IPS-NIHi7 (cell line): ENCODE data around the gene PTPN7.
"Not testable (repeated sequence)": the region's sequence is repeated elsewhere in the genome, so short reads cannot be mapped to it uniquely, and the experiment has no call there.

Experiments used
- DNase-seq: peaks from one replicate; pipeline ENCODE4 v3.0.0; 2012; ENCODE audit warnings: mixed read lengths; ENCODE audit errors: extremely low spot score

PTPN7 gene

DNA sequence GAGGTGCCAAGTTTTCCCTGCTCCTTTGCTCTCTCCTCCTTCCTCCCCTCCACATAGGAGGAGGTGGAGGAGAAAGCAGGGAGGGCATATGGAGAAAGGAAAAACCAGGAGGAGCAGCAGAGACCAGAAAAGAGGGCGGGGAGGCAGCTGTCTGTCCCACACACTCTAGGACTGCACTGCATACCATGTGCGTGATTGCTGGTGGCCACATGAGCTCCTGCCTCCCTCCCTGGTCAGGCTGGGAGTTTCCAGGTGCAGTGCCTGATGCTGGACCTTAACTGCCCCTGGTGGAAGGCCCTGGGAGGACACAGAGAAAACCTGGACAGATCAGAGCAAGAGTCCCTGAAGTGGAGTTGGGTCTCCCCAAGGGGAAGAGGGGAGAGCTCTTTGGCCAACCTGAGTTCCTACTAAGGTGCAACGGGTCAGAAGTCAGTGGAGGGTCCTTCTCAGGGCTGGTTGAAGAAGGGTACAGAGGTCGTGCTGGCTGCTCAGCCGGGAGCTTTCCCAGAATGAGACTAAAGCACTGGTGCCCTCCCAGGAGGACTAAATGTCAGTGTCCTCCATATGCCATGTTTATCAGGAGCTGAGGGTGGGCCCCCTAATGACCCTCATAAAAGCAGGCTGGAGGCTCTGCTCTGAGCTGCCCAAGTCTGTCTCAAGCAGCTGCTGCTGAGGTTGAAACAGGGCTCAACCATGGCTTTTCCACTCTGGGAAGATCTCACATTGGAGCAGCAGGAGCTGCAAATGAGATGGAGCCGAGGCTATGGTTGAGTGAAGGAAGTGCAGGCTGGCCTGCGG lies 29.7 kb upstream of the PTPN7 start:
- no peak for DNase-seq

DNA sequence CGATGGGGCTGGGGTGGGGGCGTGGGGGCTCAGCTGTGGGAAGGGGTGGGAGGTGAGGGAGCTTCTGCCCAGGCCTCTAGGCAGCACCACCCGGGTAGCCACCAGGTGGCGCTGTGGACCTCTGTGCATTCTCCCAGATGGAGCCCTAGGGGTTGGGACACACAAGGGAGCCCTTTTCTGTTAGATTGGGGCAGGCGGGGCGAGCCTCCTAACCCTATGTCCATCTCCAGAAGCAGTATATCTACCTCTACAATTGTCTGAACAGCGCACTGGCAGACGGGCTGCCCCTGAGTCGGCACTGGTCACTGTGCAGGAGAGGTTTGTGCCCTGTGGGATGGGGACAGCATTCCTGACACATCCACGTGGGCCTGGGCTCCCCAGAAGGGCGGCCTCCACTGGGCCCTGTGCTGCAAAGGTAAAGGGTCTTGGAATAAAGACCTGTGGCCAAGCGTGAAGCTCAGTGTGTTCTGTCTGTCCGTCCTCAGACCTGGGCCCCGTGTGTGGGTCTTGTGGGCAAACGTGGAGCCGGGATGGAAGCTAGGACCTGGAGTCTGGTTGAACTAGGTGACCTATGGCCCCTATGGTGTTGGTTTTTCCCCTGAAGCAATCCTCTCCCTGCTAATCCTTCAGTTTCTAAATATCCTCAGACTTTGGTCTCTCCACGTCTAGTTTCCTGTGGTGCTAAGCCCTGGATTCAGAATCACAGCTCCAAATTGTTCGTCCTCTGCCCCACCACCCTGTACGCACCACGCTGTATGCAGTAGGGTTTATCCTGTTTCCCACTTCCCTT lies 28.8 kb upstream of the PTPN7 start:
- DNase-seq, result peak; percentile 72

DNA sequence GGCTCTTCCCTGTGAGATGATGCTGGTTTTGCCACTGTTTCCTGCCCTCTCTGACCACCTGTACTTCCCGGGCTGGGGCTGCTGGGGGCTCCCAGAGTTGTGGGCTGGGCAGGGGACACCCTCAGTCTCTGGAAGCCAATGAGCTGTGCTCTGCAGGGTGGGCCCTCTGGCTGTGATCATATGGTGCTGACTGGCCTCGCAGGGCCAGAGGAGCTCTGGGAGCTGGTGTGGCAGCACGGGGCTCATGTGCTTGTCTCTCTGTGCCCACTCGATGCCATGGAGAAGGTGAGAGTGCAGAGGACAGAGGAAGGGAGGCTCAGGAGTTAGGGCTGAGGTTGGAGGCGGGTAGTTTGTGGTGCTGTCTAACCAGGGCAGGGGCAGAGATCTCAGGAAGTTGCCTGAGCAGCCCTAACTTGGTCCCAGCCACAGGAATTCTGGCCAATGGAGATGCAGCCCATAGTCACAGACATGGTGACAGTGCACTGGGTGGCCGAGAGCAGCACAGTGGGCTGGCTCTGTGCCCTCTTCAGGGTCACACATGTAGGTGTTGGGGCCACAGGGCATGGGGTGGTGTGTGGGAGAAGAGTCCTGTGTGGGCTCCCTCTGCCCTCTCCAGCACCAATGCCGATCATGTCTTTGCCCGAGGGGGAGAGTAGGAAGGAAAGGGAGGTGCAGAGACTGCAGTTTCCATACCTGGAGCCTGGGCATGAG lies 27.4 kb upstream of the PTPN7 start:
- DNase-seq, result no peak

DNA sequence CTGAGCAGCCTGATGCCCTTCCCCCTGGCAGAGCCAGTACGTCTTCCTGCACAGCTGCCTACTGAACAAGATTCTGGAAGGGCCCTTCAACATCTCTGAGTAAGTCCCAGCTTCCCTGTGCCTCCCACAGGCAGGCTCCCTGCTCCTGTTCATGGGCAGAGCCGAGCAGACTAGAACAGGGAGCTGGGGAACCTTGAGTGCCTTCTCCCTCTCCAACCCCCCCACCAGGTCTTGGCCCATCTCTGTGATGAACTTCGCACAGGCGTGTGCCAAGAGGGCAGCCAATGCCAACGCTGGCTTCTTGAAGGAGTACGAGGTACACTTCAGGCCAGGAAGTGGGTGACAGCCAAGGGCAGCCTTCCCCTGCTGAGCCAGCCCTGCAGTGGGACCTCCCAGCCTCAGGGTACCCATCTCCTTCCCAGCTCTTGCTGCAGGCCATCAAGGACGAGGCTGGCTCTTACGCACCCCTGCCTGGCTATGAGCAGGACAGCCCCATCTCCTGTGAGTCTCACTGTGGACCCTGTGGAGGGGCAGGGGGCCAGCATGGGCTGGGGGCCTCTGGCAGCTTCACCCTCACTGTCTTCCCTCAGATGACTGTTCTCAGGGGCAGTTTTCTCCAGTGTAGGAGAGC lies 26.8 kb upstream of the PTPN7 start:
- no peak for DNase-seq

DNA sequence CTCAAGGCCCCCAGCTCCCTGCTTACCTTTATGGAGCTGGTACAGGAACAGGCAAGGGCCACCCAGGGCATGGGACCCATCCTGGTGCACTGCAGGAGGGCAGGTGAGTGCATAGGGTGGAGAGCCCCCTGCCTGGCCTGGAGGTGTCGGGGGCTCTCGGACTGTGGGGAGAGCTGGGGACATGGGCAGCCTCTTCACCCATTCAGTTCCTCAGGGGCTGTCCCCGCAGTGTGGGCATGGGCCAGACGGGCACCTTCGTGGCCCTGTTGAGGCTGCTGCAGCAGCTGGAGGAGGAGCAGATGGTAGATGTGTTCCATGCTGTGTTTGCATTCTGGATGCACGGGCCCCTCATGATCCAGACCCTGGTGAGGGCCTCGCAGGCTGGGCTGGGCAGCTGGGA lies 25.9 kb upstream of the PTPN7 start:
- no peak for DNase-seq

DNA sequence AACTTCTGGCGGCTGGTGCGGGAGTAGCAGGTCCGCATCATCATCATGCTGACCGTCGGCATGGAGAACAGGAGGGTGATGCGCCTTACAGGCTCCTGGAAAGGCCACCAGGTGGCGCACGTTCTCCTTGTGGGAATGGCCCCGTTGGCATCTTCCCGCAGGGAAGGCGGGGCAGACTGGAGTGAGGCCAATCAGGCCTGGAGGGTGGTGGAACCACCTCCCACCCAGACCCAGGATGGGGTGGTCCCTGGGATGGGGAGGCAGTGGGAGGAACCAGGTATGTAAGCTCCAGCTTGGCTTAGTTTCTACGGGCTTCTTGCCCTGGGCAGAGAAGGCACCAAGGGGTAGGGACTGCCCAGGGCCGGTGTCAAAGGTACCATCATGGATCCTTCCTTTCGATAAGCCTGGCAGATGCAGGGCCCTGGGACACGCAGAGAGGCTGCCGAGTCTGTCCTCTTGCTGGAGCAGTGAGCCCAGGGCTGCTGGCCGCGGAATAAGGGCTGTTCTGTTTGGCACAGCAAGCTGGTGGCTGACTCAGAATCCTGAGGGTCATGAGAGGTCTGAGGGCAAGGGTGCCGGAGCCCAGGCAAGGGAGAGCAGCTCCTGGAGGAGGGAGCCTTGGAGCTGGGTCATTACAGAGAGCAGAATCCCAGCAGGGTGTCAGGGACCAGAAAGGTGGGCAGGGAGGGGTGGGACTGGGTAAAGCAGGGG lies 24.5 kb upstream of the PTPN7 start:
- DNase-seq, result peak; percentile 95

DNA sequence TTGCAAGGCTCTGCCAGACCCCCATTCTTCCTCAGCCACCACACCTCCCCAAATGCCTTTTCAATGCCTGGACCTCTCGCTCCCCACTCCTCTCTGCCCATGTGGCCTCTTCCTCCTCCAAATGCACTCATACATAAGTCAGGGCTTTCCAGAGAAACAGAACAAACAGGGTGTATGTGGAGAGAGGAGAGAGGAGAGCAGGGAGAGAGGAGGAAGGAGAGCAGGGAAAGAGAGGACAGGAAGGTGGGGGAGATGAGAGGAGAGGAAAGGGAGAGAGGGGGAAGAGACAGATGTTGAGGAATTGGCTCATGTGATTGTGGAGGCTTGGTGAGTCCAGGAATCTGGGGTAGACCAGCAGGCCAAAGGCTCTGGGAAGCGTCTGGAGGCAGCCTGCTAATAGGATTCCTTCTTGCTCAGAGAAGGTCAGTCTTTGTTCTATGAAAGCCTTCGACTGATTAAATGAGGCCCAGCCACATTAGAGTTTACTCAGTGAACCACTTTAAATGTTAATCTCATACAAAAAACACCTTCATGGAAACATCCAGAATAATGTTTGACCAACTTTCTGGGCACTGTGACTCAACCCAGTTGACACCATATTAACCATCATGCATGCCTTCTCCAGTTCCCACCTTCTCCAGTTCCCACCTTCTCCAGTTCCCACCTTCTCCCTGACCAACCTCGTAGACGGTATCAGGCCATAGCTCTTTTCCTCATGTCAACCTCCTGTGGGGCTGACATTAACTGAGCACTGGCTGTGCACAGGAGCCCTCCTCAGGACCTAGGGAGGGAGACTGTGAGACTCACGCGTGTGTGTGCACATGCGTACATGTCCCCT lies 21.9 kb upstream of the PTPN7 start:
- DNase-seq, result no peak

DNA sequence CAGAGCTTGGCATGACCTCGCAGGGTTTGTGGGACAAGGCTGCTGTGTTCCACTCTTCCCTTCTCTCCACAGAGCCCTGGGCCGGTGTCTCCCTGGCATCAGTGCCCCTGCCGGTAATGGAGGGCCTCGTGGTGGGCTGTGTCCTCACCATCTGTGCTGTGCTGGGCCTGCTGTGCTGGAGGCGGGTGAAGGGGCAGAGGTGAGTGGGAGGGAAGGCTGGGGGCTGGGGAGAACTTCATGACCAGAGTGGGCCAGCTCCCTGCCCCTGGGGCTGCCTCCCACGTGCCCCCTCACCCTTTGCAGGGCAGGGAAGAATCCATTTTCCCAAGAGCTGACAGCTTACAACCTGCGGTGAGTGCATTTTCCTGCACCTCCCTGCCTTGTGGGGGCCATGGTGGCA lies 21.2 kb upstream of the PTPN7 start:
- no peak for DNase-seq

DNA sequence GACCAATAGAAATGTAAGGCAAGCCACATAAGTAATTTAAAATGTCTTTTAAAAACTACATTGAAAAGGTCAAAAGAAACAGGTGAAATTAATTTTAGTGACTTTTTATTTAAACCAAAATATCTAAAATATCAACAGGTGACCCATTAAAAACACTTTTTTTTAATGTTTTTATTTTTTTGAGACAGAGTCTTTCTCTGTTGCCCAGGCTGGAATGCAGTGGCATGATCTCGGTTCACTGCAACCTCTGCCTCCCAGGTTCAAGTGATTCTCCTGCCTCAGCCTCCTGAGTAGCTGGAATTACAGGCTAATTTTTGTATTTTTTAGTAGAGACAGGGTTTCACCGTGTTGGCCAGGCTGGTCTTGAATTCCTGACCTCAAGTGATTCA lies 20.3 kb upstream of the PTPN7 start:
- not testable (repeated sequence) for DNase-seq

DNA sequence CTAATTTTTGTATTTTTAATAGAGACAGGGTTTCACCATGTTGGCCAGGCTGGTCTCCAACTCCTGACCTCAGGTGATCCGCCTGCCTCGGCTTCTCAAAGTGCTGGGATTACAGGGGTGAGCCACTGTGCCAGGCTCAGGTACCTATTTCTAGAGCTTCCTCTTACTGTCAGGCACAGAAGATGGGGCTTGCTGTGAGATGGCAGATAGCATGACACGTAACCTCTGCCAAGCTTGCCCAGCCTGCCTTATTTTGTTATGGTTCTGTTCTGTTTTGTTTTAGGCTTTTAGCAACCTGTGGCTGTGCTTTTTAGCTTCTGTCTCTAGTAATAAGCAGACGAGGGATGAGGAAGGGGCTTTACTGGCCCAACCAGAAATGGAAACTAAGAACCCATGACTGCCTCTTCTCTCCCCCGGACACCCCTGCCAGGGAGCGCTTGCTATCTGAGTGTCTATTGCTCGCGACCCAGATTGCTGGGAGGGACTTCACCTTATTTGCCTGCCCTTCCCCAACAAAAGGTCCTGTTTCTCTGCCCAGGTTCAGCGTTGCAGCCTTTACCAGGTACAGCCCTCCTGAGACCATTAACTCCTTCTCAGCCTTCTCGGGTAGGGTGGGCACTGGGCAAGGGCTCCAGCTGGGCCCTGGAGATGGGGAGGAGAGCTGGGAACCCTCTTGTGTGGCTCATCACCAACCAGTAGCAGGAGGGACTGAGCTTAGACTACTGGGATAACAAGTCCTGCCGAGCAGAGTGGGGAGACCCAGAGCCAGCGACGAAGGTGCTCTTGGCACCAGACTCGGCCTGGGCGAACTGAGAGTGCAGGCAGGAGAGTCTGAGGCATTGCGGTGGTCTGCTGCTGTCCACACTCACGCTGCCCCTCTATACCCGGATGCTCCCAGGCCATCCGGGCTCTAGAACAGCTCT lies 19.7 kb upstream of the PTPN7 start:
- DNase-seq, result no peak

DNA sequence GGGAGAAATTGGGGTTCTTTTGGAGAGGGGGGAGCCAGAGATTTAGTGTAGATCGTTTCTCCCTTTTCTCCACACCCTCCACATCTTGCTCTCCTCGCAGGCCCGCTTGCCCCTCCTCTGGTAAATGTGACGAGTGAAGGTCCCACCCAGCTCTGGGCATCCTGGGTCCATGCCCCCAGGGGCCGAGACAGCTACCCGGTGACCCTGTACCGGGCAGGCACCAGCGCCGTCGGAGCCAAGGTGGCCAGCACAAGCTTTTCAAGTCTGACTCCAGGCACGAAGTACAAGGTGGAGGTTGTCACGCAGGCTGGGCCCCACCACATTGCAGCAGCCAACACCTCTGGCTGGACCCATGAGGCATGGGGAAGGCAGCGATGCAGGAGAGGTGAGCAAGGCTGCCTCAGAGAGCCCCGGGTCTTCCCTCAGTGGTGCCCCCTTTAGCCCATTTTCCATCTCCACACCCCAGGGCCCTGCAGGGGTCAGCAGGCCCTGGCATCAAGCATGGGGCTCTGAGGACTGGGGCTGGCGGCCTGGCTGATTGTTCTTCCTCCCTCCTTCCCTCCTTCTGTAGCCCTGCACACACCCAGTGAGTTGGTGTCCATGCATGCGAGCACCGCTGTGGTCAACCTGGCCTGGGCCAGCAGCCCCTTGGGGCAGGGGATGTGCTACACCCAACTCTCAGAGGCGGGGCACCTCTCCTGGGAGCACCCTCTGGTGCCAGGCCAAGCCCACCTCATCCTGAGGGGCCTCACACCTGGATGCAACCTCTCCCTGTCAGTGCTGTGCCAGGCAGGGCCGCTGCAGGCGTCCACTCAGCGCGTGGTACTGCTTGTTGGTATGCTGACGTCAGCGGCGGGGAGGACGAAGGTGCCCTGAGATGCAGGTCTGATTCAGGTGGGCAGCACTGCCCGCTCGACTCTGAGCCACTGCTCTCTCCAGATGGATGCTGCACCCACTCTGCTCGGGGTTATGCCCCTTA lies 16.8 kb upstream of the PTPN7 start:
- DNase-seq, result no peak

DNA sequence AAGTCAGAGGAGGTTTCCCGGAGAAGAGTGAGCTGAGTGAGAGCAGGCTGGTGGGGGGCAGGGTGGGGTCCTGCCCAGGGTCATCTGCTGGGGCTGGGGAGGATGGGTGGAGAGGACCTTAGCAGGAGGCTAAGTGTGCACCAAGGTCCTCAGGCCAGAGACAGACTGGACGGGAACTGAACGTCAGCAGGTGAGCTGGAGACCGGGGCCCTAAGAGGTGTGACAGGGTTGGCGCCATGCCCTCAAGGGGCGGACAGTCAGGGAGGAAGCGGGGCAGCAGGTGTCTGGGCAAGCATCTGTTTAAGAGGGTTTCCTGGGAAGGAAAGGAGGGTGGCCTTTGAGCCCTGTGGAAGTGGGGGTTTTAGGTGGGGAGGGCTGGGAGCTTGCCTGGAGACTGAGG lies 13.6 kb upstream of the PTPN7 start:
- DNase-seq, result no peak

DNA sequence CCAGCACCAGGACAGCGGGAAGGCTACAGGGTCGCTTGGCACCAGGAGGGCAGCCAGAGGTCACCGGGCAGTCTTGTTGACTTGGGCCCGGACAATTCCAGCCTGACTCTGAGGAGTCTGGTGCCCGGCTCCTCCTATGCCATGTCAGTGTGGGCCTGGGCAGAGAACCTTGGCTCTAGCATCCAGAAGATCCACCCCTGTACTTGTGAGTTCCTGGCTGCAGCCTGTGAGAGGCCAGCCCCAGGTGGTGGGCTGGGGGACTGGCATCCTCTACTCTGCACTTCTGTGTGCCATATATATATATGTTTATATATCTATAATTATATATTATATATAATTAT lies 11.6 kb upstream of the PTPN7 start:
- no peak for DNase-seq

DNA sequence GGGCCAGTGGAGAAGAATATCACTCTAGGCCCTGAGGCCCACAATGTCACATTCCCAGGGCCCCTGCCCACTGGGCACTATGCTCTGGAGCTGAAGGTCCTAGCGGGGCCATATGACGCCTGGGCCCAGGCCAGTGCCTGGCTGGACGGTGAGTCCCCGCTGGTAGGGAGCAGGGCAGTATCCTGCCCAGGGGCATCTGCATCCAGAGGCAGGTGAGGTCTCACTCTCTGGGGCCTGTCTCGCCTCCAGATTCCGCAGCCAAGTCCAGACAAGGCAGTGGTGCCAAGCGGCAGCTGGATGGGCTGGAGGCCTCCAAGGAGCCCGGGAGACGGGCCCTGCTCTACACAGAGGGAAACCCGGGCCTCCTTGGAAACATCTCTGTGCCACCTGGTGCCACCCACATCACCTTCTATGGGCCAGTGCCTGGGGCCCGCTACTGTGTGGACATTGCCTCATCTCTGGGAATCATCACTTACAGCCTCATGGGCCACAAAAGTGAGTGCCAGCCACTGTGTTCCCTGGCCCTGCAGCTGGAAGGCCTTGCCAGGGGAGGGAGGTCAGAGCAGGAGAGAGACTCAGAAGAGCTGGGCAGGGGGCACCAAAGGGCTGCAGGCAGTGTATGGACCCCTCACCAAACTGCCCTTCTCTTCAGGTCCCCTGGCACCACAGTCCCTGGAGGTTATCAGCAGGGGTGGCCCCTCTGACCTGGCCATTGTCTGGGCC lies 11.1 kb upstream of the PTPN7 start:
- no peak for DNase-seq

DNA sequence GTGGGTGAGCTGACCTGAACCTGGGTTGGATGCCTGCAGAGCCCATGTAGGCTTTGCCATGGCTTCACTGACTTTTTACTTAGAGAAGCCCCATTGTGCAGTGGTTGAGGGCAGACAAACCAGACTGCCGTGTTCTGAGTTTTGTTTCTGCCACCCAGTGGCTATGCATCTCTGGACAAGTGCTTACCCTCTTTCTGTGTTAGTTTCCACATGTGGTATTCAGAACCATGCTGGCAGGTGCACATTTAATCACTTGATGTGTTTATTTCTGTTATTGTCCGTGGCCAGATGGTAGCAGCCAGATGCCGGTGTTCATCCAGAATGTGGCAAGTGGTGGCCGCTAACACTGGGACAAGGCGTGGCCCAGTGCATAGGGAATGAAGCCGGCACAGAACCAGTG lies 10.3 kb upstream of the PTPN7 start:
- DNase-seq, result no peak

DNA sequence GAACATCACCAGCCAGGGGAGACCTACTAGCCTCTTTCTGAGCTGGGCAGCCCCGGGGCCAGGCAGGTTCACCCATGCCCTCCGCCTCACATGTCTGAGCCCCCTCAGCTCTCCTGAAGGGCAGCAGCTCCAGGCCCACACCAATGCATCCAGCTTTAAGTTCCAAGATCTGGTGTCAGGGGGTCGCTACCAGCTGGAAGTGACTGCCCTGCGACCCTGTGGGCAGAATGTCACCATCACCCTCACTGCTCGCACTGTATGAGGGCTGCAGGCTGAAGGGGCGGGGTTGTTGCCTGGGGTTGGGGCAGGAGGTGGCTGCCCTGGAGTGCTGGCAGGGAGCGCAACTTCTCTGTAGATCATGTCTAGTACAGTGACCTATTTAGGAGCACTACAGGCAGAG lies 8.5 kb upstream of the PTPN7 start:
- no peak for DNase-seq

DNA sequence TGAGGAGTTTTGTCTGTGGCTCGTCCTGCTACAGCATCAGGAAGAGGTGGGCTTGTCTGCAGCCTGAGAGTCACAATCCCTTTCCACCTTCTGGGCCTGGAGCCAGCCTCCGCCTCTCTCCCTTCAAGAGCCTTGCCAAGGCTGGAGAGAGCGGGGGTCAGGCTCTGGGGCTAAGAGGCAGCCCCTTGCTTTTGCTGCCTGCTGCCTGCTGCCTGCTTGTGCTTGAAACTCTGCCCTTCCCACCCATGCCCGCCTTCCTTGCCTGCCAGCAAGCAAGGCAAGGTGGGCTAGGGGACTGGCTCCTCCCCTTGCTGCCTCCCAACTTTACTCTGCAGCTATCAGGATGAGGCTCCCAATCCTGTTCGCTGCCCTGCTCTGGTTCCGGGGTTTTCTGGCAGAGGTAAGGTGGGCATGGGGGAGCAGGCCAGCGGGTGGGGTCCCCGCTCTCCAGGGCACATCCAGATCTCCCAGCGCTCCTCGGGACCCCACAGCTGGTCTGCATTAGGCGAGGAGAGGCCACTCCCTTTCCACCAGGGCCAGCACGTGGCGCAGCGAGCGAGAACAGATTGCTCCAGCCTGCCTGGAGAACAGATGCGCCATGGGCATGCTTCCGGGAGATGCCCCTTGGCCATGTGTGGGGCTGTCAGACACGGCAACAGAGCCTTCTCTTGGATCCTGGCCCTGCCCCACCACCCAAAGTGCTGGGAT lies 7.5 kb upstream of the PTPN7 start:
- no peak for DNase-seq
